ENCODE results near the gene CCNK. TPM values are rescaled to one million over a fixed set of nuclear protein-coding genes. Genes with fewer than 3 reads are reported as not detected.

Gene CCNK
- total RNA-seq, 1 experiment from 2014 or later, result 80.1 TPM

GRCh38 chr14:99463974-99464373, 17.2 kb upstream of the CCNK start:
- peaks cover 47 to 51% of the 10 kb centered on the region in 2 experiments for H3K4me1 Mint-ChIP-seq
- no peak overlapping the region for H3K56ac ChIP-seq (ENCODE audit: insufficient read length, low read depth, low read length)
- H3K4ac ChIP-seq (ENCODE audit: low read depth, low read length), result no peak overlapping the region
- H3K27me3 Mint-ChIP-seq (ENCODE audit: low read depth), result no peaks in the 10 kb centered on the region
- H3K79me1 ChIP-seq (ENCODE audit: insufficient read depth, low read depth, low read length, poor library complexity, severe bottlenecking), result peaks cover 5% of the 10 kb centered on the region
- peaks cover 6 to 31% (median 25%) of the 10 kb centered on the region in 3 experiments; a peak in 6 of 7 replicates for H3K36me3 Mint-ChIP-seq (ENCODE audit: insufficient read depth in 1 of 3, low read depth in 3 of 3)
- no peak overlapping the region for H3K9ac ChIP-seq (ENCODE audit: extremely low read depth, insufficient read length, low read length)
- H2BK120ac ChIP-seq (ENCODE audit: low read depth, low read length, poor library complexity, severe bottlenecking), result no peak overlapping the region
- H3K18ac ChIP-seq (ENCODE audit: insufficient read length, low read depth, low read length), result no peak overlapping the region
- H2AFZ ChIP-seq (ENCODE audit: low read length), result no peak overlapping the region
- TF ChIP-seq CTCF (conservative IDR thresholded peaks at IDR 0.05), result no peak
- H3K79me2 ChIP-seq (ENCODE audit: insufficient read depth, low read length), result peaks cover 11% of the 10 kb centered on the region; the same call in 1 of the 2 replicates
- no peak overlapping the region for H3K23ac ChIP-seq (ENCODE audit: insufficient read length, low read depth, low read length)
- H3K27me3 ChIP-seq (ENCODE audit: insufficient read depth, low read length), result no peaks in the 10 kb centered on the region
- peak overlapping the region in 2 of 3 experiments; percentile 29 to 80; a peak in 2 of 7 replicates for H3K27ac Mint-ChIP-seq
- H4K91ac ChIP-seq (ENCODE audit: insufficient read length, low read depth, low read length), result no peak overlapping the region
- no peak overlapping the region for H4K8ac ChIP-seq (replicated peaks; ENCODE audit: insufficient read length, low read depth, low read length)
- no peak overlapping the region for H2BK20ac ChIP-seq (ENCODE audit: low read depth, low read length, poor library complexity, severe bottlenecking)
- peaks cover 8% of the 10 kb centered on the region; the same call in 1 of the 2 replicates for H3K4me1 ChIP-seq (ENCODE audit: insufficient read depth, low read length)
- H4K20me1 ChIP-seq (ENCODE audit: control insufficient read depth, insufficient read depth, insufficient read length), result no peaks in the 10 kb centered on the region
- H3K4me3 Mint-ChIP-seq, result no peak overlapping the region
- H3K23me2 ChIP-seq (ENCODE audit: insufficient read length, low read depth, low read length, poor library complexity, severe bottlenecking), result no peaks in the 10 kb centered on the region
- no CpG with 5 or more reads among the region's 4 CpGs for WGBS (ENCODE audit: extremely low coverage, insufficient read length, low lambda C conversion rate)
- H3K14ac ChIP-seq (ENCODE audit: insufficient read depth, low read length), result no peak overlapping the region
- H3K9me3 Mint-ChIP-seq, result no peaks in the 10 kb centered on the region
- no peak overlapping the region for H4K5ac ChIP-seq (ENCODE audit: insufficient read length, low read depth, low read length)
- no peak overlapping the region for H2BK15ac ChIP-seq (ENCODE audit: low read depth, low read length)
- no peak overlapping the region for H3K27ac ChIP-seq (ENCODE audit: insufficient read length, low read depth, low read length)
- H2BK12ac ChIP-seq (ENCODE audit: insufficient read length, low read depth, low read length), result no peak overlapping the region
- H3K9me3 ChIP-seq (ENCODE audit: control insufficient read depth, low read depth, low read length), result no peaks in the 10 kb centered on the region
- no peak overlapping the region for H3K4me2 ChIP-seq (ENCODE audit: insufficient read depth, insufficient read length, low read length)
- no peak for DNase-seq
- H3T11ph ChIP-seq (ENCODE audit: low read length), result no peak overlapping the region
- no peak overlapping the region for H2AK5ac ChIP-seq (ENCODE audit: insufficient read length, low read length)
- no peak overlapping the region for H2BK5ac ChIP-seq (ENCODE audit: insufficient read length, low read length)
